DMS79 treated with DMSO at 0.1 percent for 48 hours (cell line): Measurements from ENCODE around the gene RORB.
"Not testable (repeated sequence)": the region's sequence is repeated elsewhere in the genome, so short reads cannot be mapped to it uniquely, and the experiment has no call there.

ENCODE experiments used
- DNase-seq: peaks from one replicate; lab custom pipeline; 2025; lab: John Stamatoyannopoulos, UW

RORB gene

DNA sequence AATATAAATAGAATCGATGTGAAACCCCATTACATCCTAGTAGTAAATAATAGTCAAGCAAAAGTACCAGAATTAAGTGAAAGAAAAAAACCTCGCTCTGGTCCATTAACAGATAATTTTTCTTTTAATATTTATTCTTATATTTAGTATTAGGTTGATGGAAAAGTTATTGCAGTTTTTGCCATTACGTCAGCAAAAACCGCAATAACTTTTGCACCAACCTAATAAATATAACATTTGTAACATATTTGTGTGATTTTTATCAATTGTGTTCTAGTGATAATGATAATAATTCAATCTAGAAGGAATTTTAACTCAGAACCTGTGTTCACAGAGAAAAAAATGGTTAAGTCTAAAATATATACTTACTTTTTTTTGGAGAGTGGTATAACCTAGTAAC is 16.1 kb downstream of the RORB start:
- DNase-seq, result no peak

DNA sequence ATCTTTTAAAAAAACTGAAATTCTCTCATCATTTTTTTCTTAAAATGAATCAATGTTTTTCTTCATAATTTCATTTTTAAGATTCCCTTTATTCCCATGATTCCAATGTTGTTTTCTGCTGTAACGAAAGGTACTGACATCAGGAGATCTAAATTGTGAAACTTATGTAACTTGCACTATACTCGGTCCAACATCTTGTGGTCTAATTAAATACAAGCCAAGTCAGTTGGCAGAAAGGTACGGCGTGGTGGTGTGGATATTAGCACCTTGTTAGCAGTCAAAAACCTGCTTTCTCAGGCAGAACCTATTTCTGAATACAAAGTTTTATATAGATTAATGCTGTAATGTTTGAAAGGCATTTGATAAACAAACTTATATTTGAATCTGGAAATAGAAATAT is 20.1 kb downstream of the RORB start:
- DNase-seq, result no peak

DNA sequence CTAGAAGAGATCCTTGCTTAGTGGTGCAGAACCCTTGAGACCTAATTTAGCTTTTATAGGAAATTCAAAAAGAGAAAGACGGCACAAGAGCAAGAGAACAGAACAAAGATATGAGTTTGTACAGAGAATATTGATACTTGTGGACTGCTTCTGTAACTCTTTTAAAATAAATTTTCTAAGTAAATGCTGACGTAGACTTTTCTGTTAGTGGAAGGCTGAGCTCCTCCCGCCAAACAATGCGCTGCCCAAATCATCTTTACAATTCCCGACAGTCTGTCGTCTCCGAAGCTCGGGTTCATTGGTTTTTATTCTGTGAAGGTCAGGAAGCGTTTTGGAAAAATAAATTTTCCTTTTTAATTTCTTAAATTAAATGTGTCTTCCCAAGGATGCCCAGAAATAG is 22.3 kb downstream of the RORB start:
- DNase-seq, result no peak

DNA sequence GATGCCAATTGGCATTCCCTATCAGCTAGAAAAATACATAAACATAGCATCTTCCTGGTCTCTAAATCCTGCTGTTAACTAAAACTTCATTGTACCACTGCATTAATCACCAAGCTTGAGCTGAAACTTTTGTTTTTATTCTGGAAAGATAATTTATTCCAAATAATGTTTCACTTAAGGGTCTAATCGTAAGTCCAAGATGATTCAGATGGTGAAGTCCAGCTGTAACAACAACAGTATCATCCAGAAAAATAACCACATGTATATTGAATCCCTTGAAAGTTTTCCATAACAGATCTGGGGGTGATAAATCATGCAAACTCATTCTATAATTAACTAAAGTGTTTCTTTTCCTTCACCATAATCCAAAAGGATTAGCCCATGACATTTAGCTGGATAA is 23.9 kb downstream of the RORB start:
- no peak for DNase-seq

DNA sequence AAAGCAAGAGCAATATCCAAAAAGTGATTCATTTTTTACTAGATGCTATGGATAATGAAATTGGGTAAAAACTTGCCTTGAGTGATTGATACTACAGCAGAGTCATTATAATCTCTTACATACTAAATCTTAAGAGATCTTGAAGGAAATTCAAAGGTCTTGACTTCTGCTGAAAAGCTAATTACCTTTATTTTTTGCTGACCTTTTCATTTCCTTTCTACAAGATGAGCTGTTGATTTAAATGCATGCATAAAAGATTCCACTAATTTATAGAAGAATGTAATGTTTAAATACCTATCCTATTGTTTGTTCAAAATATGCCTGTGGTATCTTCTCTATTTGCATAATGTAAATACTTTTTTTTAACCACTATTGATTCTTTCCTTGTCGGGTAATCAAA is 27.2 kb downstream of the RORB start:
- DNase-seq, result no peak

DNA sequence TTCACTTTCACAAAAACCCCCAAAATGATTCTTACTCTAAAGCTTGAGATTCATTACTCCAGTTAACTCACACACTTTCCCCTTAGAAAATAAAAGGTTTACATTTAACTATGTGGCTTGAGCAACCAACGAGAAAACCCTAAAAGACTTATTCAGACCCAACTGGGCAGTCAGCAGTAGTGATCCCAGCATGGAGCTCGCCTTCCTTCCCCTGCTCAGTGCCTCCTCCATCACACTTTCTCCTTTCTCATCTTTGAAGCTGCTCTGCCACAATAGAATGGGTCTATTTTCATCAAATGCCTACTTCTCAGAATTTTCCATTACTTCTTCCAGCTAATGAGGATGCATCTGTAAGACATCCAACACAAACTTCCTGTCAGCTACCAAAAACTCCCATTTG is 29.1 kb downstream of the RORB start:
- DNase-seq, result no peak

DNA sequence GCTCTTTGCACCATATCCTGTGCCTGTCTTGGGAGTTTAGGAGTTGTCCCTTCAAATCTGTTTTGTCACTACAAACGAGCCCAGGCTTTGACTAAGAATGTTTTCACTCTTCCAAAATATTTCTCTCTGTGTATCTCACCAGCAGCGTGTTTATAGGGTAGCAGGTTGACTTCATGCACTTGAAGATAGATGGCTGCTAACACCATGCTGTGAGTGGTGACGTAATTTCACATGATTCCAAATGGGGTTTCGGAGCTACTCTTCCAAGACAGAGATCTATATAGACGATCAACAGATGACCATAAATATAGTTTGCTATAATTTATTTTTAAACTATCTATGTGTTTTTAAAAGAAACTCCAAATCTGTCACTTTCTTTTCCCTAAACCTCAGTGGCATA is 30.6 kb downstream of the RORB start:
- no peak for DNase-seq

DNA sequence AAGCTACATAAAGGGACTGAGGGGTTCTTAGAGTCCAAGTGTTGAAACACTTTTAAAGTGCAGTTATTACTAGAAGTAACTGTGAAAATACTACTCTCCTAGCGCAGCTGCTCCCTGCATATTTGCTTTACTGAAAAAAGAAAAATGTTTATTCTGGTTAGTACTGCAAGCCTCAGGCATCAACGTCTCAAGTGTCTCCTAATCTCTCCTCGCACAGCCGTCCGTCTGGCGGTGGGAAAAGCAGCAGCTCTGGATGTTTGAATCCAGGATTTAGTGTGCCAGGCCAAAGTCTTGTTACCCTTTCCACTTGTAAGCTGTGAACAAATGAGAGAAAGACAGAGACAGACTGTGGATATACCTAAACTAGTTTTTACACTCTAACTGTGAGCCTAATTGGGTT is 31.1 kb downstream of the RORB start:
- no peak for DNase-seq

DNA sequence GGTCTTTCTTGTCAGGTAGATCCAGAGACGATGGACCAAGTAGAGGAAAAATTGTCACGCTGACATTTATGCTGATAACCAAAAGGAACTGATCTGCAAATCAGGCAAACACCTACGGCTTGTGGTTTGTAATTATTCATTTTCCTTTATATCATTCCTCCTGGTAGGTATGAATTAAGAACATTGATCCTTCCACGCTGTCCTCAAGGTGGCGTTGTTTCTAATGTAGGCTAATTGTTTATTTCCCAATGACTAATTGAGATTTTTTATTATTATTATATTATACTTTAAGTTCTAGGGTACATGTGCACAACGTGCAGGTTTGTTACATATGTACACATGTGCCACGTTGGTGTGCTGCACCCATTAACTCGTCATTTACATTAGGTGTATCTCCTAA is 33.3 kb downstream of the RORB start:
- not testable (repeated sequence) for DNase-seq

DNA sequence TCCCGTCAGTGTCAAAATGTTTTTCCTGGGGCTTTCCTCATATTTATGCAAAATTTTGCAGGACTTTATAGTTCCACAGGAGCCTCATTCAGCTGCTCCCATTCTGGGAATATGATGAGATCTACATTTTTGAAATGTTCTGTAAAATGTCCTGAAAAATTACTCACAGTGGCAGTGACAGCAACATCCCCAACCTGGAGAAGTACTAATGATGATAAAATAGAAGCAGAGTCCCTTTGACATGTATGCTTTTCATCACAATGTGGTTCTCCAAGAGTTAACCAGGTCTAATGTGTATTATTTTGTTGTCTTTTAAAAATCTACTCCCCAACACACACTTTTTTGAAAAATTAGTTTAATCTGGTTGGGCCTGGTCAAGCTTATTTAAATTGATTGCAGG is 36.1 kb downstream of the RORB start:
- DNase-seq, result no peak

DNA sequence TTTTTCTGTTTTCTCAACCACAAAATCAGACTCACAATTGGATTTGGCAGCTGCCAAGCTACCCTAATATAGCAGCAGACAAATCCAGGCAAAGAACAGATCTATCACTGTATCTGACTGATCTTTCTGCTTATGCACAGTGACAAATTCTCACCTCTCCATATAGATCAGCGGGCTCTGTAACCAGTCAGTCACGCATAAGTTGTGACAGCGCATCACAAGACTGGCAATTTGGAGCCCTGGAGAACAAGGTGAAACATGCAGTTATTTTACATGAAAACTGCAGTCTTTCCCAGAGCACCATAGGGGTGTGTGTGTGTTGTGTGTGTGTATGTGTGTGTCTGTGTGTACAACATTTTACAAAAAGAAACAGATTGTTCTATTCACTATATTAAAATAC is 37.7 kb downstream of the RORB start:
- no peak for DNase-seq

DNA sequence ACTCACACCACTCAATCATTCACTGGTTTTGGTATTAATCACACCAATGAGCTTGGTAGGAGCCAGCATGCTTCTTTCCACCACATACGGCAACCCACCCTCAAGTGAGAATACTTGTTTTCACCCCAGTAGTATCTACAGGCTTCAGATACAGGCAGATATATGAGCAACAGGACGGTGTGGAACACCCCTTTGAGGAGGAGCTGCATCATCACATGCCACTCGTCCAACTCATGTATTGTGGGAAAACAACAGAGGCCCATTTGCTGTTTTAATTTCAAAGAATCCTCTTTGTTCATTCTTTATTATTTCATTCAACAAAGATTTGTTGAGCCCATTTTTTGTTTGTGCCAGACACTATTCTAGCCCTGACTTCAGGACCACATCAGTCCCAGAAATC is 46.0 kb downstream of the RORB start:
- DNase-seq, result no peak

DNA sequence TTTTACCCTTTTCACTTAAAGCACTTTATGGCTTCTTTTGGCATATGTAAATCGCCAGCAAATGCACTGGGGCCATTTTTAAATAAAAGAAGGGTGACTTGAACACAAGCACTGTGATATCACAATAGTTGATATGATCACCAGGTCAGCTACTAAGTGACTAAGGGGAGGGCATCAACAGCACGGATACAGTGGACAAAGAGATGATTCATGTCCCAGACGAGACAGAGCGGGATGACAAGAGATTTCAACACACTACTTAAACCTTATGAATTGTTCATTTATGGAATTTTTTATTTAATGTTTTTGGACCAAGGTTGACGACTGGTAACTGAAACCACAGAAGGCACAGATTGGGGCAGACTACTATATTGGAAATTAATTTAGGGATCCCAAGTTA is 54.1 kb downstream of the RORB start:
- DNase-seq, result no peak

DNA sequence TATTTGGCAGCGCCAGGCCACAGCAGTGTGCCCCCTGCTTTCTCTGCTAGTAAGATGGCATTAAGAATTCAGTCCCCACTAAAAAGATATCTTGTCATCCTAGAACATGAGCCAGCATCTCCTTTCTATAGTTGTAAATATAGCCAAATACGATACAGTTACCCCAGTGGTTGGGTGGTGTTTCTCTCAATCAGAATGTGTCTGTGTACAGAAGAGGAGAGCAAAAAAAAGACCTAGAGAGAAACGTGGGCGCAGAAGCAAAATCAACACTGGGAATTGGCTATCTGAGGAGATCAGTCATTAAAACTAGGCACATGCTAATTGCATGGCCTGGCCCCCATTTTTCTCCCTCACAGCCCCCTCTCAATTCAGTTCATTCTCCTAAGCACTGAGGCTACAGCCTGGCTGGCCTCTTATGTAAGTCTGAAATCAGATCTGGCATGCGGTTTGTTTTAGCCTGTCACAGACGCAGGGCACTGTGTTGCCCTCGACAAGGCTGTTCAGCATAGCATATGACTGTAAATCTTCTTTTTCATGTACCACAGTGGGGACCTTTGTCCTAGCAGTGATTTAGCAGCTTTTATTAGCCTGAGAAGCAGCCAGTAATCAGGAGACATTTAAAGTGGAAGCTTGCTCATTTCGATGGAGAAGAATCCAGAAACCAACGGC is 57.8 kb downstream of the RORB start:
- DNase-seq, result no peak

DNA sequence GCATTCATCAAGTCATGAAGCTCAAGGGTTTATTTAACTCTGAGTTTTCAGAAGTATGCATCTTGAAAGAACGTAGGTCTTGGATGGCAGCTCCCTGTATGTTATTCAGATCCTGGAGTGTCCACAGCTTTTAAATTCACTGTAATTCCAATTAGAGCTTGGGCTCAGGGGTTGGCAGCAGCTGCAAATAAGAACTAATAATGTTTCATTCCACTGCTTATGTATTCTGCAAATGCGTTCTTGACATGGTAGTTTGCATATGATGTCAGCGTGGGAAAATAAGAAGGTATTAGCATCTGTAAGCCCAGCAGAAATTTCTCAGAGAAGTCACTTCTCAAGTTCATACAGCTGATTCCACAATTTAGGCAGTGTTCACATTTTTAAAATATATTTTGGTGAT is 58.4 kb downstream of the RORB start:
- no peak for DNase-seq

DNA sequence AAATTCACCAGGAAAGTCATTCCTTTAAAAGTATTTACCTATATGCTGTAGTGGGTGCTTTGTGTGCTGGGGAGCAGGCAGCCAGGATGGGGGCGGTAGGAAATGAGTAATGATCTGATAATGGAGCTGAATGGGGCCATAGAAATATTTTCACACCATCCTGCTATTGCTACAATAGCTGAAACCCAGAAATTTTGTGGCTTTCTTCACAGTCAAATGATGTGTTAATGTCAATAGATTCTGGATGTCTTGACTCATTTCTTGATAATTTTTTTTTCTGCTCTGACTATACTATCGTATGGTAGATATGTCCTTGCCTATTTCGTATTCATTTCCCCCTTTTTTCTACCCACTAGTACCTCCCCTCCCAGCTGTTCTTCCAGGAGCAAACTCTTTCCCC is 59.5 kb downstream of the RORB start:
- DNase-seq, result no peak

DNA sequence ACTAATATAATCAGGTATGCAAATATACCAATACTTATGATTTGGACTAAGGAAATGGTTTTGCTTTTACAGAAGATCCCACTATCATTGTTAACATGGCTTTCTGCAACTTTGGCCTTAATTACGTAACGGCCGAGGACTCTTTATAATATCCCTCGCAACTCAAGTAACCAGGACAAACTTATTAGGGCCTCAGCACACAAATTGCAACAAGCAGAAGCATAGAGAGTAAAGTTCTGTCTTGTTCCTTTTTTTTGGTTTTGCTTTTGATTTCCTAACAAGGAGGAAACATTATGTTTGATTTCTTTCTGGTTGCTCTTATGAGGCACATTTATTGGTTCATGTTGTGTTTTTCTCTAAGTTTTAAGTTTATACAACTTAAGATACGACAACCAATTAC is 60.4 kb downstream of the RORB start:
- DNase-seq, result no peak

DNA sequence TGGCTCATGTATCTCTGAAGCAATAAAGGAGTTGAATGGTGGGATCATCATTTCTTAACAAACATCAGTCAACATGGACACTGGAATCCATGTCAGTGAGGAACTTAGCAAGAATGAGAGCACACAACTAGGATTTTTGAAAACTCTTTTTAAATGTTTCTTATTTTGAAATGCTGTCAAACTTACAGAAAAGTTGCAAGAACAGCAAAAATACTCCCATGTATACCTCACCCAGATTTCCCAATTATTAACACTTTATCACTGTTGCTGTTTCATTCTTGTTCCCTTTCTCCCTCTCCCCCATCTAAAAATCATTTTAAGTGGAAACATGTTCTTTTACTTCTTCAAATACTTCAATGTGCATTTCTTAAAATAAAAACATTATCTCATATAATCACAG is 65.5 kb downstream of the RORB start:
- DNase-seq, result no peak

DNA sequence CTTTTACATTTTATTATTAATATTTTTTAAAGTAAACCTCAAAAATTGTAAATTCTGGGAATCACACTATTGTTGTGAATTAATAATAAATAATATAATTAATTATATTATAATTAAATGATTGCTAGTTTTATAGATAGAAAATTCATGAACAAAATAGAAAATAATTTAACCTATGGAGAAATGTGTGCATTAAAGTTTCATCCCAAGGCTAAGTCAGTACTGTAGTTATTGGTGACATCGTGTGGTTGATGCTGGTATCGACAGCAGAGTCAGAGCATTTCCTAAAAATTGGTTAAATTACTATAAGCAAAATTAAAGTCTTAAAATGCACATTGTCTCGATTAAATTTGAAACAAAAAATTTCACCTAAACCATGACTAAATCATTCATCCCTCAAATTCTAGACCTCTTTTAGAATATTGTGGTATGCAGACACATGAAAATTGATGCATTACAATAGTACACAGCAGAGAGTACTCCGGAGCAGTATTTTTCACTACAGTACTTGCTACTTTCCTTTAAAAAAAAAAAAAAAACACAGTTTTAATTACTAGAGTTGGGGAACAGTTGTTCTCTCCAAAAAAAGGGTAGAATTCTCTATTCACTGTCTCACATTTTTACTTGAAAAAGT is 73.9 kb downstream of the RORB start:
- no peak for DNase-seq

DNA sequence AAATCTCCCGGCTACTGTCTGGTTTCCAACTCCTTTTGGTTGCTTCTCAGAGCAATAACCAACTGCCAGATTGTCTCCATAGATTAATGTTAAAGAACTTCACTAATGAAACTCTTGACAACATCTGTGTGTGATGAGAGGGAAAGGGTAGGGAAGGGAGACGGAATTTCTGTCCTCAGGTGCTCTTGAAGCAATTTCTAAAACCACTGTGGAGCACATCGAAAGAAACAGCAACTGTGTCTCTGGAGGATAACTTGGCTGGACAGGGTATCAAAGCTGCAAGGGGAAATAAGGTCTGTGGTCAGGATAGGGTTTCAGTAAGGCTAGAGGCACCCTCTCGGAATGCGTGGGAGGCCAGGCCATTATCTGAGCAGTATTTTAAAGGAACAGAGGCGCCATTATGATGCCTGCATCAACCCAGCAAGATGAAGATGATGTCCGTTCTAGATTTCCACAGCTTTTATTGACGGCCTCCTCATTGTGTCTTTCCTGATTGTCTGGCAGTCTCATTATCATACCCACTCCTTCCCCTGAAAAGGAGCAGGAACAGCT is 76.6 kb downstream of the RORB start:
- DNase-seq, result no peak

DNA sequence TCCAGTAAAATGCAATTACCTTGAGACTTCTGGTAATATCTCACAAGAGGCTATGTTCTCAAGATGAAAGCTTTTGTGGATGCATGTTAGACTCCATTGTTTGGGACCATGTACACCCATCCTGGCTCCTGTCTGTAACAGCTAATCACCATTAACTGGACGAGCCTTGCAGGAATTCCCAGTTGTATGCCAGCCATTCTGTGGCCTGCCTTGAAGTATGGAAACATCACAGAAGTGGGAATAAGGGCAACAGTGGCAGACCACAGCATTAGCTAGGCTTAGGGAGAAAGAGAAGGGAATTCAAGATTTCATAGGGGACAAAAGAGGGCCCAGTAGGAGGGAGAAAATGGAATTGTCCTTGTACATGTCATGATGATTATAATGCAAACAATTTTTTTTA is 79.0 kb downstream of the RORB start:
- DNase-seq, result no peak

DNA sequence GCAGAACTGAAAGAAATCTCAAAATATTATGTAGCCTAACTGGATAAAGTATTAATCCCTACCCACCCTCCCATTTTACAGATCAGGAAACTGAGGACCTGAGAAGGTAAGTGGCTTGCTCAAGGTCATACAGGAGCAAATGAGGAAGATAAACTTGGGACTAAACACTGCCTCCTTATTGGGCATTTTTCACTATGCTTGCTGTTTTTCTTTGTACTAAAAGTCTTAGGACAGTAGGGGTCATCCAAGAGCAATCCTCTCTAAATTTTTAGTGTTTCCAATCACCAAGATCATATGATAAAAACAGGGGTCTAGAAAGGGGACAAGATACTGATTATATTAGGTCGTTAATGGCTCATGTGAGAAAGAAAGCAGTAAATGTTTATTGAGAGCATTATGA is 80.8 kb downstream of the RORB start:
- DNase-seq, result no peak

DNA sequence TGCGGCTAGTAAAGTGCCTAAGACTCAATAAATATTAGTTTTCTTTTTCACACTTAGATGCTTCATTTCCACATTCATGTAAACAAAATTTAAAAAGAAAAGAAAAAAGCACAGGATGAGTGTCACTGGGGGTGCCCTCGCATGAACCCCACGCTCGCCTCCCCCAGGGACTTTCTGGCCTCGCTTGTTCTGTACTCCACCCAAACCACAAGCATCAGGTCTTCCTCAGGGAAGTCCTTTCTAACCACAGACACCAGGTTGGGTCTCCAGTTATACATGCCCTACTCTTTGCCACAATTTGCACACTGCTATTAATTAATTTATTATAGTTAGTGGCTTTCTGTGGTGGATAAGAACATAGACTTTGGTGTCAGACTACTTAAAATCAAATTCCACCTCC is 92.4 kb downstream of the RORB start:
- no peak for DNase-seq

DNA sequence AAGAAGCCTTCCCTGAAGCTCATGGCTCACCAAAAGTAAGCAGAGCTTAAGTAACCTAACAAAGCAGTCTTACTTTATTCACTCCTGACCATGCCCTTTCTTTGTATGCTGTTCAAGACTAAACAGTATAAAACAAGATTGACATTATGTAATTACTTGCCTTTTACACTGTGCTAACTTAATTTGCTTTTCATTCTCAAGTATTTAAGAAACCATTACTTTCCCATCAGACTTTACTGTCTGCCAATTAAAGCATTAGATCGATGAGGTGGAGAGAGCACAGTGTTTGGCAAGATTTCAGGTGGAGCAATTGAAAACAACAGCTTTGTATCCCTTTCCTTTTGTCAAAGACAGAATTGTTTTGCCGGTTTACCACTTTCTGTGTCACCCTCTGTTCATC is 98.2 kb downstream of the RORB start:
- no peak for DNase-seq
